ENCODE results near the gene SLC15A4.

The SLC15A4 gene

DNA sequence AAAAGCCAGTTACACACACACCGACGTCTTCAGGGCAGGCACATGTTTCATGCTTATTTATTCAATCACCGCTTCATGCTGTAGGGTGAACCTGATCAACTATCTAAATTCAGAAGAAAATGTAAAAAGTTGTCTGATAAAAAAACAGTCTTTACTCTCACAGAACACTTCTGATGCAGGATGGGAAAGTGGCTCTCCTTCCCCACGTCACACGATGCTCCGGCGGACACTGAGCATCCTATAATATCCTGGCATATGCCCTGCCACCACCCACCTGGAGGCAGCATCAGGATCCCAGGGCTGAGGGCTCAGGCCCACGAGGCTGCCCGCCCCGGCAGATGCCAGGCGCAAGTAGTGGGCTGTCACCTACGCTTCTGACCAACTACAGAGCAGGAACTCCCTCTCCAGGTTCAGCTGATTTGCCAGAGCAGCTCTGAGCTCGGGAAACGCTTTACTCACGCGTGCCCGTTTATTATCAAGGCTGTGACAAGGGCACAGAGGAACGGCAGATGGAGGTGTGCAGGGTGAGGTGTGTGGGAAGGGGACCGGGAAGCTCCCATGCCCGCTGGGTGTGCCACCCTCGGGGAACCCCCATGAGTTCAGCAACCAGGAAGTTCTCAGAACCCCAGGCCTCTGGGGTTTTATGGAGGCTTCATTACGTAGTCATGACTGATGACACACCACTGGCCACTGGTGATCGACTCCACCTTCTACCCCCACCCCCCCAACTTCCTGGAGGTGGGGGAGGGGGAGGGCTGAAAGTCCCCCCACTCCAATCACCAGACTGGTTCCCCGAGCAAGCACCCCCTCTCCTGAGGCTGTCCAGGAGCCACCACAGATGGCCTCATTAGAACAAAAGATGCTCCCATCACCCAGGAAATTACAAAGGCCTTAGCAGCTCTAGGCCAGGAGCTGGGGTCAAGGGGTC is 32.1 kb downstream of the SLC15A4 start:
- no peak for DNase-seq

DNA sequence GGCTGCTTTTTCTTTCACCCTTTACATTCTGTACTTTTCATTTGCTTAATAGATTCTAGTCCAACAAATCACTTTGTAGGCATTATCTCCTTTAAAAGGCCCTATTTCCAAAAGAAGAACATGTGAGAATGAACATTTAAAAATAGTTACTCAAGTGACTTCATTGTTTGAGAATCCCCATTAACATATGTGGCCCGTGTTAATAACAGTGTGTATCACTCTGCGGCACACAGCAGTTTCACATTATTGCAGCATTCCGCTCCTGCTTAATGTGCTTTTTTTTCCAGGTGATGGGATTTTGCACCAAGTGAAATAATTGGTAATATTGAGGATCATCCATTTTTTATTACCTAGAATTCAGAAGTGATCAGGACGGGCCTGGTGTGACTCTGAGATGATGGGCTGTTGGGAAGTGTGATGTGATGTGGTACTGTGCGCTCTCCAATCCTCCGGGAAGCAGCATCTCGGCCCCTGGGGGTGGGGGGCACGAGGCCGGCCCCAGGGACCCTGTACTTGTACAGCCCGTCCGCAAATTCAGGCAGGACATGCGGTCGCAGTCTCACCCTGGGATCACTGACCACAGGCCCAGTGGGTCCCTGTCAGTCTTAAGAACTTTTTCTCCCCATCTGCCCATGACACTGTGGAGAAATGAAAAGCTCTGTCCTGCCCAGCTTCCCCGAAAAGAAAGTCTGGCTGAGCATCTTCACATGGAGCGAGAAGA is 32.9 kb downstream of the SLC15A4 start:
- DNase-seq = no peak

DNA sequence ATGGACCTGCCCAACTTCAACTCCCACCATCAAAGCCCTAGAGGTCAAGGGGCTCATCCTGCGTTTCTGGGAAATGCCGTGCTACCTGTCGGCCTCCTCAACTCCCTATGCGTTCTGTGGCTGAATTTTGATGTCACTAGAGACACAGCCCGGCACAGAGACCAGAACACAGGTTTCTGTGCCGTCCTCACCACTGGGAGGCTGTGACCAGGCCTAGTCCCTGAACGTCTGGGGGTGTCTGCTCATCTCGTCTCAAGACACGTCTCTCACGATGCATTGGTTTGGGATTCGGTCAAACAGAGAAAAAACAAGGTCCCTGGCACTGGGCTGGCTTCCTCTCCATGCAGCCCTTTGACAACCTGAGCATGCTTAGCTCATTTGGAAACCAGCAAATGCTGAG is 33.5 kb downstream of the SLC15A4 start:
- DNase-seq = no peak

DNA sequence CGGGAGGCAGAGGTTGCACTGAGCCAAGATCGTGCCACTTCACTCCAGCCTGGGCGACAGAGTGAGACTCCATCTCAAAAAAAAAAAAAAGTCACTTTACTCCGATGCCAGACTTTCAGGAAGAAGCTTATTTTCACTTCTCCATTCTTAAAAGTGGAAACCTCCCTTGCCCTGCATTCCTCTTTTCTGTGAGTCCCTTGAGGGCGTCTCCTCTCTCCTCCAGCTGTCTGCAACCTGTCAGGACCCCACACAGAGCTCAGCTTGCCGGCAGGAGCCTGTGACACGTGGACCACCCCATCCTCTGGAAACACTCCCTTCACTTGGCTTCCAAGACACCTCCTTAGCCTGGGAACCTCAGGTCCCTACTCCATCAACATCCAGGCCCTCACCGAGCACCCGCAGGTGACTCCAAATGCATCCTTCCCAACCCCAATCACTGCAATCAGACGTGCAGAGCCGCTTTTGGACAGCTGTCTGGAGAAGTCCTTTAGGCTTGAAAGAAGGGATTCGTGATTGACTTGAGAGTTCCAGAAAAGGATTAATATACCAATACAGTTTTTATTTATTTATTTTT is 34.3 kb downstream of the SLC15A4 start:
- DNase-seq = no peak

DNA sequence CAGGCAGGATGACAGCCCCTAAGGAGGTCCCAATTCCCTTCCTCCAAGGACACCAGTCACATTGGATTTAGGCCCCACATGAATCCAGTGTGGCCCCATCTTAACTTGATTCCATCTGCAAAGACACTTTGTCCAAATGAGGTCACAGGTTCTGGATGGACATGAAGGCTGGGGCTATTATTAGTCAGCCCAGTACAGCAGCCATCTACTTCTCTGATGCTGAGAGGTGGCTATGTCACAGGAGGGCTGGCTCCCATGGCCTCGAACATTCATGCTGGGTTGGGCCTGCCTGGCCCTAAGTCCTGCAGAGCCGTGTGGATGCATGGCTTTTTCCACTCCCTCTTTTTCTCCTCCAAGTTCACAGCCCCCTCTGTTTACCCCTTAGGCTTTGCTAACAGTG is 35.9 kb downstream of the SLC15A4 start:
- no peak for DNase-seq

DNA sequence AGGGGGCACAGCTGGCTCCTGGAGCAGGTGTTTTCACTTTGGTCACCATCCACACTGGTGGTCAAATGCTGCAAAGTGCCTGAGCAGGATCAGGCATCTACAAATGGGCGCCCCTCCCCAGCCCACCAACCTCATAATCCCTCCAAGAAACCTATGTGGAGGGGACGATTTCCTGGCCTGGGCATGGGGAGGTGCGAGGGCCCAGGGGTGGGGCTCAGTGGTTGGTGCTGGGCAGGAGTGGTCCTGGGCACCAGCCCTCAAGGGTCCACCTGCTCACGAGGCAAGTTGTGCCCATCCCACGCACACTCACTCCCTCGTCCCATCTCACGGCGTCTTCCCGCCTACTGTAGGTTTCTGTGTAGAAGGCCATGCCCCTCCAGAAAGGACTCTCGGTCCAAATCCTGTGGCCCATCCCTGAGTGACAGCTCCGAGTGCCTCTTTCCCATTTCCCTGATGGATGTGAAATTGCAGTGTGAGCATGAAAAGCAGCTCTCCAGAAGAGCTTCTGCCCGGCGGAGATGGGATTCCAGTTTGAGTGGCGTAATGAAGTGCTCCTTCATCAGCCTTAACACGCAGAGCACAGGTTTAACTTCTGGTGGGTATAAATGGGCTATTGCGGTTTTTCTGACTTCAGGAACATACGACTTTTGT is 36.9 kb downstream of the SLC15A4 start:
- no peak for DNase-seq

DNA sequence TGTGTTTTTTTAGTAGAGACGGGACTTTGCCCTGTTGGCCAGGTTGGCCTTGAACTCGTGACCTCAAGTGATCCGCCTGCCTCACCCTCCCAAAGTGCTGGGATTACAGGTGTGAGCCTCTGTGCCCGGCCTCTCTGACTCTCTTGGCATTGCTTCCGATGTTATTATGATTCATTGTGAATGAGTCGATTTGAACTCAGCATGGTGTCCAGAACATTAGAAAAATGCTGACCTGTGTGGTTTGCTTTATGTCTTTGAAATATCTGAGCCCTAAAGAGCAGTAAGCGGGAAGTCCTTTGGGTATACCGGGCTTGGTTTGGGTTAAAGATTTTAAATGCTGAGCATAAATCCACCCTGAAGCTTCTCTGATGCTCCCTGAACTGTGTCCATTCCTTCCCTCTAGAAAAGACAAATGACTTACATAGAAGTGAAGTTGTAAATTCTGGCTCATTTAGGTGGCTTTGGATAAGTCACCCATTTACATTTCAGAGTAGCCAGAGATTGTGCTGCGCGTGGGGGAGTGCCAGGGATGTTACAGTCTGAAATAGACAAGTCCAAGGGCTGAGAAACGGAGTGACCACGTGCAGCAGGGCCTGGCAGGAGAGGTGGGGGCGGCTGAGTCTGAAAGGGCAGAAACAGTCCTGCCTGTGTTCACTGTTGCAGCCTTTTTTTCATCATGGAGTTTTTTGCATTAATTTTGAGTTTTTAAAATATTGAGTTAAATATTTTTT is 39.6 kb downstream of the SLC15A4 start:
- no peak for DNase-seq

DNA sequence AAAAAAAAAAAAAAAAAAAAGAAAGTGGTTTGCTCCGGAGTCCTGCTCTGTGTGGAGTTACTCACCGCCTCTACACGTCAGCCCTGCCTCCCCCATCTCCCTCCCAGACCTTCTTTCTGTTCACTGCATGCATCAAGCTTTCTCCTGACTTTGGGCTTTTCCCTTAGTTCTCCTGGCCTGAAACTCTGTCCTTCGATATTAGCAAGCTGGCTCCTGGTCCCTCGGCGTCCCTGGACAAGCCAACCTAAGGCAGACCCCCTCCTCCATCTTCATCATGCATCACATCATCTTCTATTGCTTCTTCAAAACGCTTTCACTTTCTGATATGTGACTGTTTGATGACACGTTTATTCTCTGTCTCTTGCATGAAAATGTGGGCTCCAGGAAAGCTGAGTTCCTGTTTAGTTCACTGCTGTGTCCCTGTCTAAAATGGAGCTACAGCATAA is 40.6 kb downstream of the SLC15A4 start:
- DNase-seq = no peak

DNA sequence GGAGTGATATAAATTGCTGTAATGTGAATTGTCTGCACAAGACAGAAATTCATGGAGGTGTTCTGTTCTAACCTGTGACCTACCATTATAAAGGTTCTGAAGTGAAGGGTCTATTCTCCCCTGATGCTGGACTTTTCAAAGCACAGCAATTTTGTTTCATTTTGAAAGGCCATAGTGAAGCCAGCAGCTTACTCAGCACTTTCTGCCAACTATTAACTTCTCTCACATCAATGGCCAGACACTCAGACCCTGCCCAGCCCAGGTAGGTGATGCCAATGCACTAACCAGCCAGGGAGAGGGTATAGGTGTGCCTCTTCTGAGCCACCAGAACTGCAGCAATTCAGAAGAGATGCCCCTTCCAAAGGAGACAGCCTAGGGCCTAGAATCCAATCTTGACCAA is 43.9 kb downstream of the SLC15A4 start:
- no peak for DNase-seq

DNA sequence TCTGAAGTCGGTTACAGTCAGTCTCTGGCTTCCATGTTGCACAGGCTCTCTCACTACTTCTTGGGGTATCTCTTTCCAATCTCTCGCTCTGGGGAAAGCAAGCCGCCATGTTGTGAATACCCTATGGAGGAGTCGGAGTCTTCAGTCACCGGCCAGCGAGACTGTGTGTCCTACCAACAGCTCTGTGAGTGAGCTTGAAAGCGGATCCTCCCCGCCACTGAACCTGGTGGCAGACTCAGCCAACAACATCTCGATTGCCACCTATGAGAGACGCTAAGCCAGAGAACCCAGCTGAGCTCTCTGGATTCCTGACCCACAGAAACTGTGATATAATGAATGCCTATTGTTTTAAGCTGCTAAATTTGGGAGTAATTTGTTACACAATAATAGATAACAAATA is 51.5 kb downstream of the SLC15A4 start:
- DNase-seq = no peak

DNA sequence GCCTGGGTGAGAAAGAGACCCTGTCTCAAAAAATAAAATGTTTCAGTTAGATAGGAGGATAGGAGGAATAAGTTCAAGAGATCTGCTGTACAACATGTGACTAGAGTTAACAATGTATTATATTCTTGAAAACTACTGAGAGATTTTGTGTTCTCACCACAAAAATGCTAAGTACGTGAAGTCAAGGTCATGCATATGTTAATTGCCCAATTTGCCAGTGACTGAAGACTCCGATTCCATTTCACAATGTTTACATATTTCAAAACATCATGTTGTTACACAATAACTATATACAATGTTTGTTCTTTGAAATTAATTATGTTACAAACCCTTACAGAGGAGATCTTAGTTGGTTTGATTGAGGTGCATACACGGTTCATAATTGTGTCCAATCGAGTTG is 52.1 kb downstream of the SLC15A4 start:
- DNase-seq = no peak

DNA sequence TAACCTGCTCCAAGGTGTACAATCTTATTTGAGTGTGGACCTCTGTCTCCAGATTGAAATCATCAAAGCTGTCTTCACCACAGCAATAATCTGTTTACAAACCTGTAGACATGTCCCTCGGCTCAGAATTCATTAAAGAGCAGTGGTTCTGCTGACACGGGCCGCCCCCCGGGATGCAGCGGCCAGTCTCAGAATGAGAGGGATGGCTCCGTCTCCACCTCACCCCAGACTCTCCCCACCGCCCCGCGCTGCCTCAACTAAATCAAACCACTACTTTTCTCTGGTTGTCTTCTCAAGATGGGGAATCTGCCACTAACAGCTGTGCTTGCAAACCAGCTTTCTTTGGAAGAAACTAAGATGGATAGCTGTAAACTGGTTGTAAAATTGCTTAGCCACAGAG is 56.2 kb downstream of the SLC15A4 start:
- DNase-seq = no peak

DNA sequence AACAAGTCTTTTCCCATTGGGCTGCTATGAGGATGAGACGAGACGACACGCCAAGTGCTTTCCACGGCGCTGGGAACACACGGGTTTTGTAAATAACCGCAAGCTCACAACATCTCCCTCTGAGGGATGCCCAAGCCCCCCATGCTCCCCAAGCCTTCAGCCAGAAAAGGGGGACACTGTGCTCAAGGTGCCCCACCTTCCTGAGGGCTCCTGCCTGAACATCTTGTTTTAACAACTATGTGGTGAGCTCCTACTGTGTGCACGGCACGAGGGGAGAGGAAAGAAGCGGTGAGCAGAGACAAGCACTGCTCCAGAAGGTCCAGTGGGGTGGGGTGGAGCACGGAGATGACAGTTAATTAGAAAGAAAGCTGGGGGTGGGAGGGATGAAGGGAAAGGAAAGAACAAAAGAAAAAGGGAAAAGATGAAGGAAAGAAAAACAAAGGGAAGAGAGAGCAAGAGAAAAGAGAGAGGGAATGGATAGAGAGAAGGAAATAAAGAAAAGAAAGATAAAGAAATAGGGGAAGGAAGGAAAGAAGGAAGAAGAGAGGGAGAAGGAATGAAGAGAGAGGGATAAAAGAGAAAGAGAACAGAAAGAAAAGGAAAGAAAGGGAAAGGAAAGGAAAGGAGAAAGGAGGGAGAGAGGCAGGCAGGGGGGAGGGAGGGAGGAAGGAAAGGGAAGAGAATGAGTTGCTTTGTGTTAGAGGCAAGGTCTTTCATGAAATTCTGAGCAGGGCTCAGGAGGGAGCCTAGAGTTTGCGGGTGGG is 56.8 kb downstream of the SLC15A4 start:
- DNase-seq = no peak

DNA sequence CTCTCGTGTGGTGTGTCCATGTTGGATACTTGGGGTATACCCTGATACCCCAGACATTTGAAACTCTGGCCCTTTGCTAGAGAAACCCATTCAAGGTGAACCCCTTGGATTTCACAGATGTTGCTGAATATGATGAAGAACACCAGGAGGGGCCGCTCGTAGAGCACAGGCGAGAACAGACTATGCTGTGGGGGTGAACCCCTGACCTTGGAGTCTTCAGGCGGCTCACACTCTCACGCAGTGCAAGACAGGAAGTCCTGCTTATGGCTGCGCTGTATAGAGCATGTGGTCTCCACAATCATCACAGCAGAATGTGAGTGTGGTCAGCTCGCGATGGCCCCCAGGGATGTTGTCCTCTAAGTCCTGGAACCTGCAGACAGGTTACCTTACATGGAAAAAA is 60.4 kb downstream of the SLC15A4 start:
- no peak for DNase-seq

DNA sequence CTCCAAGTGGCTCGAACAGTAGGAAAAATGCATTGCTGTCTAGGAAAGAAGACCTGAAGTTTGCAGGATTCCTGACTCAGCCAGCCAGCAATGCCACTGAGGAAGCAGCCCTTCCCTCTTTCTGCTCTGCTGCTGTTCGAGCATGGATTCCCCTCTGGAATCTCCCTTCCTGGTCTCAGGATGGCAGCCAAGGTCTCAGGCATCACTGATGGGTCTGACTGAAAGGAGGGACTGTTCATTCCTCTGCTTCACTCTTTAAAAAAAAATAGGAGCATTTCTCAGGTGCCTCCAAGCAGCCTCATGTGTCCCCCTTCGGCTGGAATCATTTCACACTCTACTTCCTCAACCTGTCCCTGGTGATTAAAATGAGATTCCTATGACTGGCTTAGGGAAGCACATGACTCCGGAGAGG is 62.4 kb downstream of the SLC15A4 start:
- DNase-seq = no peak

DNA sequence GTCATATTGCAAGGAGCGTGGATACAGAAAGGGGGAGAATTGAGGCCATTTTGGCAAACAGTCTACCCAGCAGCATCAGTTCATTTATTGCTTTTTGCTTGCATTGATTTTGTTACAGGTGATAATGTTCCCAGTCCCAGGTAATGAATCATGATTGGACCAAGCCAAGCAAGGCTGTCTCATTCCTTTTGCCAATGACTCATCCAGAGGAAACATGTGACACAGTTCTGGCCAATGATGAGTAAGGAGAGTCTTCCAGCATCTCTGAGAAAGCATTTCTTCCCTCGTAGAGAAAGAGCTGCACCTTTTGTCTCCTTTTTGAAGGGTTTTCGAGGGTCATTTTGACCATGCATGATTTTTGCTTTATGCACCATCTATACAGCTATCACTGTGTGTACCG is 68.2 kb downstream of the SLC15A4 start:
- no peak for DNase-seq

DNA sequence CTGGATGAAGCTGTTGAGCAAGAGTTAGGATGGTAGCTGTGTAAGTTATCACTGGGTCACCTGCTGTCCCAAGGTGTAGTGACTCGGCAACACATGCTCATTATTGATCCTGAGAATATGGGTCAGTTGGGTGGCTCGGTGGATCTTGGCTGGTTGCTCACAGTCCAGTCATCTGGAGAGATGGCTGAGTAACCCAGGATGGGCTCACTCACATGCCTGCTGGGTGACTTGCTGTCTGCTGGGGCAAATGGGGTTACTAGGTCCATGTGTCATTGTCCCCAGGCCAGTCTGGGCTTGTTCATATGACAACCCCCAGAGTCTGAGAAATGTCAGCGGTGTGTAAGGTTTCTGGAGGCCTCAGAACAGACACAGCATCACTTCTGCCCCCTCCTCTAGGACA is 69.5 kb downstream of the SLC15A4 start:
- DNase-seq = no peak

DNA sequence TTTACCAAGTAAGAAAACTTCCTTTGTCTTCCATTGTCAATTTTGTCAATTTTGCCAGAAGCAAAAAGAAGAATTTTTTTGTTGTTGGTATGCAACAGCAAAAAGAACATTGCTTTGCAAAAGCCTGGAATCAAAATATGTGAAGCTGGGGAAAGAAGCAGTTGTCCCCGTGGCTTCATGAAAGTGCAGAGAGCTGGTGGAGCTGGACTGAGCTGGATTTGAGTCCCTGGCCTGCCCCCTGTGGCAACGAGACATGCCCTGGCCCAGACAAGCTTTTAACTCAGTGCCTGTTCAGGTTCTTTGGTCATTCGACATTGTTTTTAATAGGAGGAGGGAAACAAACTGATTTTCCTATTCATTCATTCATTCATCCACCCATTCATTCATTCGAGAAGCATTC is 70.3 kb downstream of the SLC15A4 start:
- DNase-seq = no peak

DNA sequence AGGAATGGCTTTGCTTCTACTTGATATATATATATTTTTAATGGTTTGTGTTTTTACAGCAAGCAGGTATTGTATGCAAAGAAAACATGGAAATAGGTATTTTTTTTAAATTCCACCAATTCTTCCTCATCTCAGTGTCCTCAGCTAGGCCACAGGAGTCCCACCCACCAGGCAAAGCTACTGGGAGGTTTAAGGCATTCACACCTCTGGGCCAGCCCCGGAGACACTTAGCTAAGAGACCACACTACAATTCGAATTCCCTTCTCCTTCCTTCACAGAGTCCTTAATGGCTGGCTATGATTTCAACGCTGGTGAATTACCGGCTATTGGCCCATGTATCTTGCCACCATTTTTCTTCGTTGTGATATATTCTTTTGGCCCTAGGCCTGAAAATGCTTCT is 71.4 kb downstream of the SLC15A4 start:
- no peak for DNase-seq

DNA sequence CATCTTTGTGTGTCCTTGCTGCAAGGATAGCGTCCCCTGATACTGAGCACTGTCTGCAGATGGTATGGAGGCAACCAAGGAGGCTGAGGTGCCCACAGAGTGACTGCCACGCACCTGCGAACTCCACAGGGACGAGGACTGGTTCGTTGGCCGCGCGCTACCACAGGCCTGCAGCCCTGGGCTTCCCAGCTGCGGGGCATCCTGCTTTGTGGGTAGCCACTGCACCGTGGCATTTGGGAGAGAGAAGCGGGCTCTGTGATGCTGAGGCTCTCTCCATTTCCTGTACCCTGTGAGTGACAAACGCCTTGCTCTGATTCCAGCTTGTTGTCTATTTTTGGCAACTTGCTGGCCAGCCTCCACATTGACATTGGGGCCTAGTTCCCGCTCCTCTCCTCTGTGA is 76.3 kb downstream of the SLC15A4 start:
- DNase-seq = no peak

DNA sequence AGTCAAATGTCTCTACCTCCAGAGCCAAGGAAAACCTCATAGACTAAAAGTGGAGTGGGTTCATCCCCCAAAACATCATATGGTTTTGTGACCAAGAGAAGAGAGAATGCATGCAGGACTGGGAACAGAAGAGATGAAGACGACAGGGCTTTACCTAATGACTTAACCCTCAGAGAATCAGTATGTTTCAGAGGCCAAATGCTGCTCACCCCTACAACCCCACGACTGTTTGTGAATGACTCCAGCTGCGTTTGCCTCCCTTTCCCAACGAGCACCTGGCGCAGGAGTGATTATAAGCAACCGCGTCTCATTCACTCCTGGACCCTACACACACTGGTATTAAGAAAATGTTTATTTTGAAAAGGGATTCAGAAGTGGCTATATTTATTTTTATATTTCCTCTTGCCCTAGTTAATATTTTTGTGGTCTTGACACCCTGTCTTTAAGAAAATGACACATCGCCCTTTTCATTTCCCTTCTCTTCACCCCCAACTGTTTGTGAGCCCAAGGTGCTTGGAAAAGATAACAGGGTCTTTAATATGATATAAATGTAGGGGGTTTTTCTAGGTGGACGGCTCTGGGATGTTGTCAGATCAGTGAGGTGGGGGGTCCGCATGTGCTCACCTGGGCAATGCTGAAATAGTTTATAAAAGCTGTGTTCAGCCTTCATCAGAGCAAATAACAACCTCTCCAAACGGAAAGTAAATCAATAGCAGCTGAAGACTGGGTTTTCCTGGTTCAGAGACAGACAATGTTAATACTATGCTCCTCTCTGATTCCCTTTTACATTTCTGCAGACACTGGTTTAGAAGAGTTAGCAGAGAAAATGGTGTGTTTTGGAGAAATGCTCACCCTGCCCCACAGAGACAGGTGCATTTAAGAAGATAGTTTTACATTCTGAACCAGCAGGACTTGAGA is 77.7 kb downstream of the SLC15A4 start:
- DNase-seq = no peak

All from CD4-positive, alpha-beta T cell treated with Interleukin-6 for 4 hours (primary cell).